Activated naive CD4-positive, alpha-beta T cell treated with anti-CD3 and anti-CD28 coated beads, Interleukin-2, amount 10 ng/mL, durations not matched to agents 7 days and 5 days (primary cell): Measurements from ENCODE around the gene CNIH3.

ENCODE experiments used
- CTCF ChIA-PET: fragments of 350-600 bp; sonication (Branson Sonifier 250); formaldehyde crosslinking; loops from one replicate; lab custom pipeline; 2021; ENCODE audit warnings: antibody characterized with exemption; lab: Charles Lee
- DNase-seq: peaks from one replicate; pipeline ENCODE4 v3.0.0-alpha.2; 2020
- H3K27ac Mint-ChIP-seq: one replicate; pipeline ENCODE4 v1.8.0; 2021; ENCODE audit warnings: mild to moderate bottlenecking, moderate library complexity, mixed read lengths
- H3K27me3 Mint-ChIP-seq: one replicate; pipeline ENCODE4 v1.8.0; 2021; ENCODE audit warnings: mild to moderate bottlenecking, mixed read lengths
- H3K36me3 Mint-ChIP-seq: one replicate; pipeline ENCODE4 v1.8.0; 2021; ENCODE audit warnings: mixed read lengths
- H3K4me1 Mint-ChIP-seq: one replicate; pipeline ENCODE4 v1.8.0; 2021; ENCODE audit warnings: mixed read lengths
- H3K4me3 Mint-ChIP-seq: one replicate; pipeline ENCODE4 v1.8.0; 2021; ENCODE audit warnings: mild to moderate bottlenecking, moderate library complexity, mixed read lengths
- H3K9me3 Mint-ChIP-seq: one replicate; pipeline ENCODE4 v1.8.0; 2021; ENCODE audit warnings: mixed read lengths

The CNIH3 gene

GRCh38 chr1:224733027-224733911 lies 117.2 kb downstream of the CNIH3 start:
- H3K27me3 Mint-ChIP-seq: peaks cover 53% of the 10 kb centered on the region
- no peak for DNase-seq
- H3K9me3 Mint-ChIP-seq: no peaks in the 10 kb centered on the region
- no peak overlapping the region for H3K27ac Mint-ChIP-seq
- H3K4me3 Mint-ChIP-seq: no peak overlapping the region
- H3K36me3 Mint-ChIP-seq: no peaks in the 10 kb centered on the region
- CTCF ChIA-PET: no interaction called here
- H3K4me1 Mint-ChIP-seq: peaks cover 17% of the 10 kb centered on the region

DNA sequence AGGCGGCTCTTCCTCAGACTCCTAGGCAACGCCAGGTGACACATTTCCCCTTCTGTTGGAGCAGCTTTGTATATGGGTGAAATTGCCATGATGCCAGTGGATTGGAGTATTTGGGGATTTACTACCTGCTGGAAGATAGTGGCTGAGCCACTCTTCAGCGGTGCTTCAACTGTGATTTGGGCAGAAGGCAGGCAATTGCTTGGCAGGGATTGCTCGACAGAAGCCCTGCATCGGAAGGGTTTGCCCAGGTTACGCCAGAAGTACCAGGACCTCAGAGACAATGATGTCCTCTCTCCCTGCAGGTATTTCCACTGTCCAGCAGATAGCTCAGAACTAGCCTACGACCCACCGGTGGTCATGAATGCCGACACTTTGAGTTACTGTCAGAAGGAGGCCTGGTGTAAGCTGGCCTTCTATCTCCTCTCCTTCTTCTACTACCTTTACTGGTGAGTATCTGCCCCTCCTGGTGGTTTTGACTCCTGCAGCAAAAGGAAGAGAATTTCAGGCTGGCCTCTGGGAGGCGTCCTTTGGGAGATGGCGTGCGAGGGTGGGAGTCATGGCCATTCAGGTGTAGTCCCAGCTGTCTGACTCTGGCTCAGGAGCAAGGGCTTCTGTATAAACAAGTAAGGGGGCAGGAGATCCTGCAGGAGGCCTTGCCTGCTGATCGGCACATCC lies 118.3 kb downstream of the CNIH3 start:
- Mint-ChIP-seq H3K36me3 (no peaks in the 10 kb centered on the region), H3K27ac (no peak overlapping the region), H3K4me1 (peaks cover 17% of the 10 kb centered on the region), H3K4me3 (no peak overlapping the region), H3K27me3 (peaks cover 60% of the 10 kb centered on the region), H3K9me3 (no peaks in the 10 kb centered on the region)
- no peak for DNase-seq
- CTCF ChIA-PET: interaction anchor here (0.9 kb wide), 1 partner anchor 222 kb away, joined by 3 read pairs; no protein-coding TSS in a partner anchor

DNA sequence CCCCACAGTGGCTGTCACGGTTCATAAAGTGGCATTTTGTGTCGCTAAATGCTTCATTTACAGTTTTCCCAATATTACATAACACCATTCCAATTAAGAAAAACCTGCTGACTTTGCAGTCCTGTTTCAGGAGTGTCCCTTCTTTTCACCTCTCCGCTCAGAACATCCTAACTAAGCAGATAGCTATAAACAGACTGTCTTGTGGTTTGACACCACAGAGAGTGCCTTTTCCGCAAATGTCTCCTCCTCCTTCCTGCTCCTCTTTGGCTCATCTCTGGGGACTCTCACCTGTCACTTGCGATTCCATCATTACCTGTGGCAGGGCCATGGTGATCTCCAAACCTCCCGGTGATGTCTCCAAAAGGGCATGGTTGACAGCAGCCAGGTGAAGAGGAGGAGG lies 119.0 kb downstream of the CNIH3 start:
- peaks cover 67% of the 10 kb centered on the region for H3K27me3 Mint-ChIP-seq
- H3K9me3 Mint-ChIP-seq: no peaks in the 10 kb centered on the region
- no peaks in the 10 kb centered on the region for H3K36me3 Mint-ChIP-seq
- H3K4me1 Mint-ChIP-seq: peaks cover 17% of the 10 kb centered on the region
- peak; percentile 28 for DNase-seq
- no peak overlapping the region for H3K27ac Mint-ChIP-seq
- CTCF ChIA-PET: interaction anchor here (0.9 to 1.4 kb wide), 2 partner anchors 116 to 222 kb away, joined by 3 to 5 read pairs; no protein-coding TSS in a partner anchor
- H3K4me3 Mint-ChIP-seq: no peak overlapping the region

DNA sequence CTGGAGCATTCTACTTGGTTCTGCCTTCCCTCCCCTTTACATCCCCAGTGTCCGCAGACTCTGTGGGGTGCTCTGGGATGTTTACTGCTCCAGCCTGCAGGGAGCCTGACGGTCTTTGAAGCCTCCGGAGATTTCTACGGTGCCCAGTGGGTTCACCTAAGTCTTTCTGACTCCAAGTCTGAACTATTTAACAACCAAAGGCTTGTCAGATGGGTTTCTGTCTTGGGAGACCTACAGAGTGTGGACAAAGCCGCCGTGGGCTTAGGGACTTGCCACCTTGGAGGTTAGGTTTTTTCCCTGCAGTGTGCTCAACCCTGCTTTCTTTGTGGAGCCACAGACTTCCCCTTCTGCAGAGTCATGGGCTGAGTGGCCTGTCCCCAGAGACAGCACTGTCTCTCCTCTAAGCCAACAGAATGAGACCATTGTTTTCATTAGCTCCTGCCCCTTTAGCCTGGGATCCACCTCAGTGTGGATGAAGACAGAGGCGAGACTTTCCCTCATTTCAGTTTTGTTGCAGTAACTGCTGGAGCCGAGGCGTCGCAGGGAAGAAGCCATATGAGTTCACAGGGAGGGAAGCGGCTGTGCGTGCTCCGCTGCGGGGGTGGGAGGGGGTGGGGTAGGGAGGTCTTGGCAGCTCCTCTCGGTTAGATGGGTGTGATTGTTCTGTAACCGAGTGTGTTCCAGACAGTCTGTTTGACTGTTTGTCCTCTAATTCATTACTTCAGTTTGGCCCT lies 120.7 kb downstream of the CNIH3 start:
- peaks cover 61% of the 10 kb centered on the region for H3K27me3 Mint-ChIP-seq
- no peak overlapping the region for H3K27ac Mint-ChIP-seq
- H3K4me3 Mint-ChIP-seq: no peak overlapping the region
- no peaks in the 10 kb centered on the region for H3K36me3 Mint-ChIP-seq
- no peak for DNase-seq
- CTCF ChIA-PET: interaction anchor here (1.4 kb wide), 1 partner anchor 115 kb away, joined by 5 read pairs; no protein-coding TSS in a partner anchor
- peaks cover 17% of the 10 kb centered on the region for H3K4me1 Mint-ChIP-seq
- H3K9me3 Mint-ChIP-seq: no peaks in the 10 kb centered on the region

- Mint-ChIP-seq H3K4me1 (peaks cover 17% of the 10 kb centered on the region), H3K36me3 (no peaks in the 10 kb centered on the region), H3K4me3 (no peak overlapping the region), H3K27me3 (peaks cover 57% of the 10 kb centered on the region), H3K27ac (no peak overlapping the region), H3K9me3 (no peaks in the 10 kb centered on the region)
- DNase-seq: no peak
- CTCF ChIA-PET: no interaction called here
These were observed 121.2 kb downstream of the CNIH3 start for GRCh38 chr1:224737353-224737727.

DNA sequence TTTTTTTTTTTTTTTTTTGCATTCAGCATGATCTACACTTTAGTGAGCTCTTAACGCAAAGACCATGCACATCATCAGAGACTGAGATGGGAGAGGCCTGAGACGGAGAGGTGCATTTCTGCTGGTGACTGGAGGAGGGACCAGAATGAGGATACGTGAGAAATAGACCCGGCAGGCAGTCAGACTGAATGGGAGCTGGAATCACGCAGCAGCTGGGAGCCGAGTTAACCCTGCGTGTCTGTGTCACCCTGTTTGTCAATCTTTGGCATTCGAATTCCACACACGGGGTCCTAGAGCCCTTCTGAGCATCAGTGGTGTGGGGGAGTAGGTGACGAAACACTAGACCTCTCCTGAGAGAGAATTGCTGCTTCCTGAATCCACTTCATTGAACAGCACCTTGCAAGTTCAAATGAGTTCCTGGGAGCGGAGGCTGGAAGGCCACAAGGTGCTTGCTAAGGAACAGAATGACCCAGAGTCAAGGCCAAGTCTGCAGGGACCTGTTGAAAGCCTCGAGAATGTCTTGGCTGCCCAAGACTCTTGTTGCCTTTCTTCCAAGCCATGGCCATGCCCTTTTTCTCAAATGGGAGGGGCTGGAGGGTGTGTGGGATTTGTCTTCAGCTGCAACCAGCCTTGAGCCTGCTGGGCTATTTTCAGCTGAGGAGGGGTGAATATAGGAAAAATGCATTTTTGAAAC lies 123.3 kb downstream of the CNIH3 start:
- no peaks in the 10 kb centered on the region for H3K9me3 Mint-ChIP-seq
- DNase-seq: no peak
- no peaks in the 10 kb centered on the region for H3K36me3 Mint-ChIP-seq
- no peak overlapping the region for H3K4me3 Mint-ChIP-seq
- H3K27me3 Mint-ChIP-seq: peaks cover 39% of the 10 kb centered on the region
- CTCF ChIA-PET: interaction anchor here (1.3 kb wide), 1 partner anchor 112 kb away, joined by 3 read pairs; no protein-coding TSS in a partner anchor
- H3K4me1 Mint-ChIP-seq: peaks cover 11% of the 10 kb centered on the region
- no peak overlapping the region for H3K27ac Mint-ChIP-seq

GRCh38 chr1:224739997-224740684 lies 124.0 kb downstream of the CNIH3 start:
- H3K27me3 Mint-ChIP-seq: peaks cover 37% of the 10 kb centered on the region
- no peak overlapping the region for H3K4me3 Mint-ChIP-seq
- peaks cover 7% of the 10 kb centered on the region for H3K4me1 Mint-ChIP-seq
- H3K27ac Mint-ChIP-seq: no peak overlapping the region
- no peaks in the 10 kb centered on the region for H3K9me3 Mint-ChIP-seq
- DNase-seq: no peak
- CTCF ChIA-PET: interaction anchor here (1.3 kb wide), 1 partner anchor 111 kb away, joined by 3 read pairs; no protein-coding TSS in a partner anchor
- no peaks in the 10 kb centered on the region for H3K36me3 Mint-ChIP-seq

DNA sequence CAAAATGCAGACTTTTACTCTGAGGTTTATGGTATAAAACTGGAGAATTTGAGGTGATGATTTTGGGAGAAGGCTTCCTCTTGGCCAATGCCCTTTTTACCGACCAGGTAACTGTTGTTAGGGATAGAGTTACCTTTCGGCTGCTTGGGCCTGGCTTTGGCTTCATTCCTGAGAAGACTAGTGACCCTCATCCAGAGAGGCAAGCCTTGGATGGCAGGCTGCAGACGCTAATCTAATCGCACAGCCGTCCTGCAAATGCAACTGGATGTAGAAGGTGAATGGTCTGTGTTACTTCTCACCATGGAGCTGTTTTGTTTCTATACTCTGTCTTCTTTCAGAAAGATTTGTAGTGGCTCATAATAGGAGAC lies 124.6 kb downstream of the CNIH3 start:
- CTCF ChIA-PET: interaction anchor here (1.3 kb wide), 1 partner anchor 111 kb away, joined by 3 read pairs; no protein-coding TSS in a partner anchor
- no peaks in the 10 kb centered on the region for H3K36me3 Mint-ChIP-seq
- H3K4me1 Mint-ChIP-seq: peaks cover 9% of the 10 kb centered on the region
- H3K27me3 Mint-ChIP-seq: peaks cover 36% of the 10 kb centered on the region
- no peak overlapping the region for H3K4me3 Mint-ChIP-seq
- no peak for DNase-seq
- H3K27ac Mint-ChIP-seq: no peak overlapping the region
- H3K9me3 Mint-ChIP-seq: no peaks in the 10 kb centered on the region

DNA sequence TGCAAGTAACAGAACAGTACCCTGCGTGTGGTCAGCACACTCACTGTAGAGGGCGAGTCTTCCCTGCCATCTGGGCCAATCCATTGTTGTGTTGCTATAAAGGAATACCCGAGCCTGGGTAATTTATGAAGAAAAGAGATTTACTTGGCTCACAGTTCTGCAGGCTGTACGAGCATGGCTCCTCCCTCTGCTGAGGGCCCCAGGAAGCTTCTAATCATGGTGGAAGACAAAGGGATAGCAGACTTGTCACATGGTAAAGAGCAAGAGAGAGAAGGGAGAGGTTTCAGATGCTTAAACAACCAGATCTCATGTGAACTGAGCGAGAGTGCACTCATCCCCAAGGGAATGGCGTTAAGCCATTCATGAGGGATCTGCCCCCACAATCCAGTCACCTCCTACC lies 126.2 kb downstream of the CNIH3 start:
- CTCF ChIA-PET: interaction anchor here (0.7 kb wide), 1 partner anchor 10 kb away, joined by 3 read pairs; no protein-coding TSS in a partner anchor
- Mint-ChIP-seq H3K27me3 (peaks cover 19% of the 10 kb centered on the region), H3K27ac (no peak overlapping the region), H3K4me1 (peaks cover 16% of the 10 kb centered on the region), H3K36me3 (no peaks in the 10 kb centered on the region), H3K4me3 (no peak overlapping the region), H3K9me3 (no peaks in the 10 kb centered on the region)
- DNase-seq: no peak

- no peak overlapping the region for H3K4me3 Mint-ChIP-seq
- no peaks in the 10 kb centered on the region for H3K9me3 Mint-ChIP-seq
- H3K27me3 Mint-ChIP-seq: peaks cover 16% of the 10 kb centered on the region
- H3K4me1 Mint-ChIP-seq: peaks cover 16% of the 10 kb centered on the region
- H3K36me3 Mint-ChIP-seq: no peaks in the 10 kb centered on the region
- no peak for DNase-seq
- CTCF ChIA-PET: no interaction called here
- no peak overlapping the region for H3K27ac Mint-ChIP-seq
These were observed 127.6 kb downstream of the CNIH3 start for GRCh38 chr1:224743608-224744164.

GRCh38 chr1:224744521-224744920 lies 128.4 kb downstream of the CNIH3 start:
- Mint-ChIP-seq H3K36me3 (no peaks in the 10 kb centered on the region), H3K27ac (no peak overlapping the region), H3K4me1 (peaks cover 16% of the 10 kb centered on the region), H3K4me3 (no peak overlapping the region), H3K27me3 (peaks cover 8% of the 10 kb centered on the region), H3K9me3 (no peaks in the 10 kb centered on the region)
- no peak for DNase-seq
- CTCF ChIA-PET: no interaction called here

DNA sequence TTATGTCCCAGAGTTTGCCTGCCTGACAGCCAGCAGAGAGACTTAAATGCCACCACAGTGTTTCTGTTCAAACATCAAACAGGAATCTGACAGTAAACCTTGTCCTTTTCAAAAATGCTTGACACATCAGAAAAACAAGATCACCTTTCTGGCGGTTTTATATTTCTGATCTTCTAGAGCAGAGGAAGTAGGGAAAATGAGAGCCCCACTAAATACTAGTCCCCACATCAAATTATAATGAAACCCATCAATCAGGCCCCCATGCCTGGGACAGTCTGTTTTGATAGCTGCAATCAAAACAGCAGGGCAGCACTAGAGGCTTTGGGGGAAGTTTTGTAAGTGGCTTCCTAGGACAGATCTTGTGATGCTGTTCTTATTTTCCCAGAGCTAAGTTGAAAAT lies 129.3 kb downstream of the CNIH3 start:
- CTCF ChIA-PET: interaction anchor here (1.0 kb wide), 1 partner anchor 106 kb away, joined by 3 read pairs; no protein-coding TSS in a partner anchor
- H3K4me3 Mint-ChIP-seq: no peak overlapping the region
- no peaks in the 10 kb centered on the region for H3K36me3 Mint-ChIP-seq
- no peak for DNase-seq
- H3K27ac Mint-ChIP-seq: no peak overlapping the region
- peaks cover 17% of the 10 kb centered on the region for H3K4me1 Mint-ChIP-seq
- no peaks in the 10 kb centered on the region for H3K9me3 Mint-ChIP-seq
- peaks cover 6% of the 10 kb centered on the region for H3K27me3 Mint-ChIP-seq

DNA sequence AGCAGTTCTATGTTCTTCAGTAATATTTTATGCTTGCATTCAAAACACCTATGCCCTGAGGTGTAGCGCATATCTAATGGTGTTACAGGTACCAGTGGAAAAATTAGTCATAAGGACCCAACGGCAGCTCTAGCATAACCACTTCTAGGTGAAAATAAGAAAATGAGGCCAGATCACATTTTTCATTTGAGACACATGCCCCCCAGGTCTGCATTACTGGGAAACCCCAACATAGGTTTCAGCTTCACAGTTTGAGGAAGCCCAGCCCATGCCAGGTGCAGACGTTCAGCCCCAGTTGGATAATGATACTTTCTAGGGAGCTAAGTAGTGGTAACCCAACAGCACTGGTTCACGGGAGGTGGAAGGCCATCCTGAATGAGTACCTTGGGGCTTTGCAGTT lies 129.8 kb downstream of the CNIH3 start:
- no peak overlapping the region for H3K4me3 Mint-ChIP-seq

More for the DNA sequence above, 129.8 kb downstream of the CNIH3 start:
- H3K4me1 Mint-ChIP-seq: peaks cover 19% of the 10 kb centered on the region
- H3K27ac Mint-ChIP-seq: no peak overlapping the region
- DNase-seq: no peak
- H3K27me3 Mint-ChIP-seq: peaks cover 6% of the 10 kb centered on the region
- no peaks in the 10 kb centered on the region for H3K9me3 Mint-ChIP-seq
- CTCF ChIA-PET: interaction anchor here (1.0 kb wide), 1 partner anchor 106 kb away, joined by 3 read pairs; no protein-coding TSS in a partner anchor
- no peaks in the 10 kb centered on the region for H3K36me3 Mint-ChIP-seq
